ENCODE measurements around the gene CRYBB2.

Gene CRYBB2

DNA sequence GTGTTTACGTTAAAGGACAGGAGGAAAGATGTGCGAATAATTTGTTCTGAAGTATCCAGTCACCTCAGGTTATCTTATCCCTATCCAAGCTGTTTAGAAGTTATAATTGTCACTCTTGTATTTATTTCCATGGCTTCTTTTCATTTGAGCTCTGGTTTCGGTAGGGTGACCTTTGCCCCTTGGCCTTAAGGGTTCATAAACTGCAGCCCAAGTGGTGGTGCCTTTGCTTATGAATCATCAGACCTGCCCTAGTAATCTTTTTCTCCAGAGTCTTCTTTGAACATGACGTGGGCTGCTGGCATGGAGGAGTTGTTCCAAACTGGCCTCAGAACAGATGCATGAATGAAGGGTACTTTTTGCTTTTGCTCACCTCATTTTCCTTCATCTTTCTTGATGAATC, 26.3 kb upstream of the CRYBB2 start:
- Mint-ChIP-seq H3K4me1 (no peaks in the 10 kb centered on the region), H3K27ac (no peak overlapping the region), H3K4me3 (no peak overlapping the region), H3K36me3 (ENCODE audit: low read depth) (peaks cover 47% of the 10 kb centered on the region), H3K27me3 (ENCODE audit: low read depth) (no peaks in the 10 kb centered on the region), H3K9me3 (no peaks in the 10 kb centered on the region)
- TF ChIP-seq, protein P1, sequence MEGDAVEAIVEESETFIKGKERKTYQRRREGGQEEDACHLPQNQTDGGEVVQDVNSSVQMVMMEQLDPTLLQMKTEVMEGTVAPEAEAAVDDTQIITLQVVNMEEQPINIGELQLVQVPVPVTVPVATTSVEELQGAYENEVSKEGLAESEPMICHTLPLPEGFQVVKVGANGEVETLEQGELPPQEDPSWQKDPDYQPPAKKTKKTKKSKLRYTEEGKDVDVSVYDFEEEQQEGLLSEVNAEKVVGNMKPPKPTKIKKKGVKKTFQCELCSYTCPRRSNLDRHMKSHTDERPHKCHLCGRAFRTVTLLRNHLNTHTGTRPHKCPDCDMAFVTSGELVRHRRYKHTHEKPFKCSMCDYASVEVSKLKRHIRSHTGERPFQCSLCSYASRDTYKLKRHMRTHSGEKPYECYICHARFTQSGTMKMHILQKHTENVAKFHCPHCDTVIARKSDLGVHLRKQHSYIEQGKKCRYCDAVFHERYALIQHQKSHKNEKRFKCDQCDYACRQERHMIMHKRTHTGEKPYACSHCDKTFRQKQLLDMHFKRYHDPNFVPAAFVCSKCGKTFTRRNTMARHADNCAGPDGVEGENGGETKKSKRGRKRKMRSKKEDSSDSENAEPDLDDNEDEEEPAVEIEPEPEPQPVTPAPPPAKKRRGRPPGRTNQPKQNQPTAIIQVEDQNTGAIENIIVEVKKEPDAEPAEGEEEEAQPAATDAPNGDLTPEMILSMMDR (IDR thresholded peaks at IDR 0.05; ENCODE audit: unreplicated experiment in 3 of 3): no peak

DNA sequence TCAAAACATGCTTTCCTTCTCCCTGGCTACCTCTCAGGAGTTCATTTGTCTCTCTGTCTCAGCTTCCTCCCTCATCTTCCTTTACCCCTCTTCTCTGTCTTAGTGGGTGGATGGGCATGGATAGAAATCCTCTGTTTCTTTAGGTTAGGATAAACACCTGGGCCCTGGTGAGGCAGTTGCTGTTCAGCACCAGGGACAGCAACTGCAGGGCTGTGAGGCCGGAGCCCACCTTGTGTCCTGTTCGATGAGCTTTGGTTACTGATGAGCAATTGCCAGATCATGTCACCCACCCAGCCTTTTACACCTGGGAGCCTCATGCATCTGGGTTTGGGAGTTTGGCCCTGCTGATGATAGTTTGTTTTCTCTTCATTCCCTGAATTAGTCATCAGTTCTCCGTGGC, 25.9 kb upstream of the CRYBB2 start:
- H3K27me3 Mint-ChIP-seq (ENCODE audit: low read depth): no peaks in the 10 kb centered on the region
- H3K4me3 Mint-ChIP-seq: no peak overlapping the region
- TF ChIP-seq, protein P1 (IDR thresholded peaks at IDR 0.05; ENCODE audit: unreplicated experiment in 3 of 3): no peak
- H3K36me3 Mint-ChIP-seq (ENCODE audit: low read depth): peaks cover 43% of the 10 kb centered on the region
- H3K4me1 Mint-ChIP-seq: no peaks in the 10 kb centered on the region
- no peak overlapping the region for H3K27ac Mint-ChIP-seq
- no peaks in the 10 kb centered on the region for H3K9me3 Mint-ChIP-seq

DNA sequence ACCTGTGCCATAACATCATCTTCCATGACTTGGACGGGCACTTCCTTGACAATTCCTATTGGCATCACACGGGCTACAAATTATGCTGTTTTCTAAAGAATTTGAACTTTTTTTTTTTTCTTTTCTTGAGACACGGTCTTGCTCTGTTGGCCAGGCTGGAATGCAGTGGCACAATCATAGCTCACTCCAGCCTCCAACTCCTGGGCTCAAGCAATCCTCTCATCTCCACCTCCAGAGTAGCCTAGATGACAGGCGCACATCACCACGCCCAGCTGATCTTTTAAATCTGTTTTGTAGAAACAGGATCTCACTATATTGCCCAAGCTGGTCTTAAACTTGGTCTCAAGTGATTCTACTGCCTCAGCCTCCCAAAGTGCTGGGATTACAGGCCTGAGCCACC, 23.1 kb upstream of the CRYBB2 start:
- H3K36me3 Mint-ChIP-seq (ENCODE audit: low read depth): peaks cover 23% of the 10 kb centered on the region
- H3K9me3 Mint-ChIP-seq: no peaks in the 10 kb centered on the region
- peaks cover 5% of the 10 kb centered on the region for H3K4me1 Mint-ChIP-seq
- H3K27ac Mint-ChIP-seq: no peak overlapping the region
- TF ChIP-seq, protein P1 (IDR thresholded peaks at IDR 0.05; ENCODE audit: unreplicated experiment in 3 of 3): no peak
- H3K4me3 Mint-ChIP-seq: no peak overlapping the region
- H3K27me3 Mint-ChIP-seq (ENCODE audit: low read depth): no peaks in the 10 kb centered on the region

DNA sequence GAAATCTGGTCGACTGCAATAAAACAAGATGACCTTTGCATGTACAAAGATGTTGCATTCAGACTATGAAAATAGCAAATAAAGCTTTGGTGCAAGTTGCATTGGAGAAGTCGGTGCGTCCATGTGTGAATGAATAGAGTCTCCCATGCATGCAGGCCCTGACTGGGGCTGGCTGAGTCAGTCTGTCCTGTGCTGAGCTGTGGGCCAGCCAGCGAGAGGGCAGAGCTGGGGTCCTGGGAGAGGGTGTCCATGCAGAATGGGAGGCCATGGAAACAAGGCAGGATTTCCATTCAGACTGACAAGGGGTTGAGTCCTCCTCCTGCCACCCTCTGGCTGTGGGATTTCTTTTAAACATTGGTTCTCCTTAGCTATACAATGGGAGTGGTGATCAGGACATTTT, 22.1 kb upstream of the CRYBB2 start:
- Mint-ChIP-seq H3K4me1 (peaks cover 5% of the 10 kb centered on the region), H3K27me3 (ENCODE audit: low read depth) (no peaks in the 10 kb centered on the region), H3K9me3 (no peaks in the 10 kb centered on the region), H3K4me3 (no peak overlapping the region), H3K27ac (peak overlapping the region in 1 of 3 experiments; percentile 61), H3K36me3 (ENCODE audit: low read depth) (peaks cover 23% of the 10 kb centered on the region)
- TF ChIP-seq, protein P1 (IDR thresholded peaks at IDR 0.05; ENCODE audit: unreplicated experiment in 3 of 3): no peak

DNA sequence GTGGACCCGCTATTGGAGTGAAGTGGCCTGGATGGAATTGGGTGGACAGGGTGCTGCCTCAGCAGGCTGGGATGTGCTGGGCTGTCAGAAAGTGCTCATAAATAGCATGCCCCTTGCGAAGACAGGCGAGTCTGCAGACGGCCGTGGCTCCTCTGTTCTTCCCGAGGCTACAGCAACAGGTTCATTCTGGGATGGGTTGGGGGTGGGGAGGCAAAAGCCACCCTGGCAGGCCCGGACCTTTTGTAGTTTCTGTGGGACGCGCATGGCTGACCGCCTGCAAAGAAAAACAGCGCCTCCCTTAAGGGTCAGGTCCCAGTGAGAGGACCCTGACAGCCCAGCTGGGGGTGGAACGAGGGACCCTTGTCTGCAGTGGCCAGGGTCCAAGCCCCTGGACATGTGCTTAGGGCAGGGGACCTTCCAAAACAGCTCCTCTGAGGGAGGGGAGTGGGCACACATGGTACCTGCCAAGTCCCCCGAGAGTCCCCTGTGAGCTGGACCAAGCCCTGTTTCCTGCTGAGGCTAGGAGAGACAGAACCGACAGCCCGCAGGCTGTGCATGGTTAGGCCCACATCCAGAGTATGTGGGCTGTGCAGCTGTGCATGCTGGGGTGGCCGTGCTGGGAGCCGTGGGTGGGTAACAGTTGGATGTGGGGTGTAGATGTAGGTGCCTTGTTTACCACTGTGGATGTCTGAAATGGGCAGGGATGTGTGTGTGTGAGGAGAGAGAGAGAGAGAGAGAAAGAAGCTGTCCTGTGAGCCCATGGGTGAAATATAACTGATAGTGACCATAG, 19.5 kb upstream of the CRYBB2 start, which contains the start of gene CRYBB3:
Gene CRYBB3 (plus strand): TSS at position 128 of the 790 bp plus-strand sequence. CDS start 1,539 bp downstream, outside the sequence.
- TF ChIP-seq, protein P1 (IDR thresholded peaks at IDR 0.05; ENCODE audit: unreplicated experiment in 3 of 3): no peak
- H3K27me3 Mint-ChIP-seq (ENCODE audit: low read depth): no peaks in the 10 kb centered on the region
- H3K9me3 Mint-ChIP-seq: no peaks in the 10 kb centered on the region
- H3K4me1 Mint-ChIP-seq: peaks cover 5% of the 10 kb centered on the region
- no peak within 1 kb of the TSS for H3K4me3 Mint-ChIP-seq
- H3K27ac Mint-ChIP-seq: peak within 1 kb of the TSS in 1 of 3 experiments; percentile 11
- H3K36me3 Mint-ChIP-seq (ENCODE audit: low read depth): peaks cover 9% of the 10 kb centered on the region

DNA sequence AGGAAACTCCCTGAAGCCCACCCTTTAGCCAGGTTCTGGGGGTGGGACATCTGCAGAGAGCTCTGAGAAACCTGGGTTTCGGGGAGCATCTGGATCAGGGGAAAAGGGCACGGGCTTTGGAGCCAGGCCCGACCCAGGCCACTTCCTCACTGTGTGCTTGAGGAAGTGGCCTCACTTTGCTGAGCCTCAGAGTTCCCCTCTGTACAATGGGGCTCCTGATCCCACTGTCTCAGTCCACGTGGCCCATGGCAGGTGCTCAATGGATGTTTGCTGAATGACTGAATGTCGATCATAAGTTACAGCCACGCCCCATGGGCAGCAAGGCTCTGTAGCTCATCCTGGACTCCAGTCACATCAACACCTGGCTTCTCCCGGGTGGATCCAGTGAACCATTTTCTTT, 18.5 kb upstream of the CRYBB2 start:
- H3K36me3 Mint-ChIP-seq (ENCODE audit: low read depth): peaks cover 3% of the 10 kb centered on the region
- H3K27me3 Mint-ChIP-seq (ENCODE audit: low read depth): no peaks in the 10 kb centered on the region
- H3K4me3 Mint-ChIP-seq: no peak overlapping the region
- H3K9me3 Mint-ChIP-seq: no peaks in the 10 kb centered on the region
- no peak overlapping the region for H3K27ac Mint-ChIP-seq
- TF ChIP-seq, protein P1 (IDR thresholded peaks at IDR 0.05; ENCODE audit: unreplicated experiment in 3 of 3): no peak
- H3K4me1 Mint-ChIP-seq: peaks cover 5% of the 10 kb centered on the region

Data from nephron (organoid).